HEK293 (cell line): ENCODE data around the gene TBCCD1.
A peak's percentile ranks its signal among the peaks of the same experiment; 100 is the strongest.

Experiments used
- CTCF ChIA-PET: fragments of 350-600 bp; formaldehyde crosslinking; extraction: SDS; loops from one replicate; lab custom pipeline; 2021; ENCODE audit warnings: antibody characterized with exemption; lab: Yijun Ruan, JAX
- POLR2A ChIA-PET: fragments of 300-600 bp; formaldehyde crosslinking; extraction: SDS; loops from one replicate; lab custom pipeline; 2020; ENCODE audit warnings: antibody characterized with exemption, inconsistent platforms; lab: Yijun Ruan, JAX
- H3K27ac ChIP-seq: fragments of 200-500 bp; sonication (Bioruptor generic); 2 replicates; pipeline ENCODE4 v1.5.1; 2014; ENCODE audit warnings: low read depth, low read length, control low read depth, inconsistent platforms; ENCODE audit errors: extremely low read depth
- H3K36me3 ChIP-seq, 2 experiments: fragments of 200-500 bp in 1 of 2; sonication (Bioruptor generic) in 1 of 2; 1 replicate in 1 of 2; 2 replicates in 1 of 2; pipeline ENCODE4 v1.5.1; 2014 to 2017; ENCODE audit warnings: inconsistent platforms in 2 of 2, low read length in 2 of 2; ENCODE audit not compliant: control insufficient read depth in 2 of 2, insufficient read depth in 1 of 2
- H3K4me1 ChIP-seq: fragments of 200-500 bp; sonication (Bioruptor generic); 2 replicates; pipeline ENCODE4 v1.5.1; 2014; ENCODE audit warnings: mild to moderate bottlenecking, low read length, inconsistent platforms; ENCODE audit not compliant: control insufficient read depth, insufficient read depth
- H3K4me3 ChIP-seq: 2 replicates; pipeline ENCODE4 v1.5.1; 2011; ENCODE audit warnings: low read depth, mild to moderate bottlenecking, control low read depth, low read length, moderate library complexity
- H3K9me3 ChIP-seq: fragments of 200-500 bp; sonication (Bioruptor generic); 2 replicates; pipeline ENCODE4 v1.5.1; 2014; ENCODE audit warnings: low read depth, low read length, inconsistent platforms; ENCODE audit not compliant: control insufficient read depth, insufficient read depth
- KLF7 ChIP-seq: fragments of 450-650 bp; formaldehyde crosslinking; IDR thresholded peaks from 2 replicates; pipeline ENCODE4 v1.5.1; 2016; ENCODE audit warnings: missing biosample characterization, missing genetic modification characterization, borderline replicate concordance
- OSR2 ChIP-seq: fragments of 450-650 bp; formaldehyde crosslinking; IDR thresholded peaks from 2 replicates; pipeline ENCODE4 v1.5.1; 2016; ENCODE audit warnings: missing biosample characterization, missing genetic modification characterization
- SETDB1 ChIP-seq: IDR thresholded peaks from one replicate; pipeline ENCODE4 v1.6.1; 2017; ENCODE audit warnings: mild to moderate bottlenecking, low read length, moderate library complexity, mixed read lengths; ENCODE audit not compliant: insufficient read length
- YY2 ChIP-seq: fragments of 450-650 bp; formaldehyde crosslinking; IDR thresholded peaks from 2 replicates; pipeline ENCODE4 v1.5.1; 2016; ENCODE audit warnings: missing biosample characterization, missing genetic modification characterization
- ZFP37 ChIP-seq: fragments of 450-650 bp; formaldehyde crosslinking; IDR thresholded peaks from 2 replicates; pipeline ENCODE4 v1.5.1; 2016; ENCODE audit warnings: missing biosample characterization, missing genetic modification characterization
- ZNF16 ChIP-seq: fragments of 450-650 bp; formaldehyde crosslinking; IDR thresholded peaks from 2 replicates; pipeline ENCODE4 v1.5.1; 2016; ENCODE audit warnings: low read depth, missing biosample characterization, missing genetic modification characterization
- ZNF2 ChIP-seq: fragments of 450-650 bp; formaldehyde crosslinking; IDR thresholded peaks from 2 replicates; pipeline ENCODE4 v1.5.1; 2016; ENCODE audit warnings: missing biosample characterization, missing genetic modification characterization
- ZNF292 ChIP-seq: fragments of 450-650 bp; formaldehyde crosslinking; IDR thresholded peaks from 2 replicates; pipeline ENCODE4 v1.5.1; 2016; ENCODE audit warnings: low read depth, missing biosample characterization, missing genetic modification characterization, borderline replicate concordance
- ZNF302 ChIP-seq: fragments of 450-650 bp; formaldehyde crosslinking; IDR thresholded peaks from 2 replicates; pipeline ENCODE4 v1.5.1; 2016; ENCODE audit warnings: missing biosample characterization, missing genetic modification characterization, low read depth
- ZNF324 ChIP-seq: fragments of 450-650 bp; formaldehyde crosslinking; IDR thresholded peaks from 2 replicates; pipeline ENCODE4 v1.5.1; 2016; ENCODE audit warnings: missing biosample characterization, missing genetic modification characterization
- ZNF416 ChIP-seq: fragments of 450-650 bp; formaldehyde crosslinking; IDR thresholded peaks from 2 replicates; pipeline ENCODE4 v1.5.1; 2016; ENCODE audit warnings: missing biosample characterization, missing genetic modification characterization
- ZNF529 ChIP-seq: fragments of 450-650 bp; formaldehyde crosslinking; IDR thresholded peaks from 2 replicates; pipeline ENCODE4 v1.5.1; 2017; ENCODE audit warnings: missing genetic modification characterization, missing biosample characterization; ENCODE audit not compliant: insufficient replicate concordance
- ZNF548 ChIP-seq: fragments of 450-650 bp; formaldehyde crosslinking; IDR thresholded peaks from 2 replicates; pipeline ENCODE4 v1.5.1; 2016; ENCODE audit warnings: missing biosample characterization, missing genetic modification characterization
- ZNF624 ChIP-seq: fragments of 450-650 bp; formaldehyde crosslinking; IDR thresholded peaks from 2 replicates; pipeline ENCODE4 v1.5.1; 2017; ENCODE audit warnings: missing biosample characterization, missing genetic modification characterization
- TF ChIP-seq, protein P1 (sequence below): fragments of 450-650 bp; formaldehyde crosslinking; IDR thresholded peaks from 2 replicates; pipeline ENCODE4 v1.5.1; 2017; ENCODE audit warnings: missing biosample characterization, missing genetic modification characterization
- TF ChIP-seq, protein P2 (sequence below): fragments of 450-650 bp; formaldehyde crosslinking; IDR thresholded peaks from 2 replicates; pipeline ENCODE4 v1.5.1; 2016; ENCODE audit warnings: missing biosample characterization, missing genetic modification characterization
- TF ChIP-seq, protein P3 (sequence below): fragments of 450-650 bp; formaldehyde crosslinking; IDR thresholded peaks from 2 replicates; pipeline ENCODE4 v1.5.1; 2017; ENCODE audit warnings: missing biosample characterization, missing genetic modification characterization
- TF ChIP-seq, protein P4 (sequence below): fragments of 450-650 bp; formaldehyde crosslinking; IDR thresholded peaks from 2 replicates; pipeline ENCODE4 v1.5.1; 2016; ENCODE audit warnings: missing biosample characterization, missing genetic modification characterization

The TBCCD1 gene

DNA sequence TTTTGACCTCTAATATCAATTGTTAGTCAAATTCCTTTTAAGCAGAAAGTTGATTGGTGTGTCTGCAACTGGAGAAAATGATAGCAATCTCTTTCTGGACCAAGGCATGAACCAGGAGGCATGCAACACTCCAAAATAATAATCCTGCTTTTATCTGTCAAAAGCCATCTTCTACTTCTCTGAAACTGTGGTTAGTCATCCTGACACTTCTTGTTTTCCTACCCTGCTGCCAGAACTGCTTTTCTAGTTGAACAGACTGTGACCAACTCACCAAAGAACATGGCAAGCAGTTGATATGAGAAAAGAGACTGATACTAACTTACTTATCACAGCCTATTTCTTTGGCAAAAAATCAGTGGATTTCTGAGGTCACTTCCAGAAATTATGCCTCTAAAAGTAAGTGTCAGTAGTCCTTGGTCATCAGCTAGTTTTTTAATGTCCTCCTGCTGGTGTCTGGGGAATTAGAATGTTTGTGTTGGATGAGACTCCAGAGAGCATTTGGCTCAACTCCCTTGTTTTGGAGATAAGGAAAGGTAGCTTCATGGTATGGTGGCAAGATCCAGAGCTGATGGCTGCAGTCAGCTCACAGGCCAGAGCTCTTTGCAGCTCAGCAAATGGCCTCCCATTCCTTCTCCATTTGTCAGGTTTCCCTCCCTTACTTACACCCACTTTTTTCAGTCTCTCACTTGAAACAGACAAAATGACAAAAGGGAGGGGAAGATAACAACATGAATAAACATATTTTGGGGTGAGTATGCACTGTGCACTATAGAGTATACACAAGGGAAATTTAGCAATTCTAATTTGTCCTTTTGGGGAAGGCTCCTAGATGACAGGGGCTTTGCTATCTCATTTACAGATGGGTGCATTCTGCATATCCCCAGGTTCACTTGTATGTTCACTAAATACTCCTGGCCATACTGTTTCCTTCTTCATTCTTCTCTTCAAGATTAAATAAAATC, 30.0 kb downstream of the TBCCD1 start:
- CTCF ChIA-PET, result interaction anchor here (0.5 to 1.2 kb wide), 4 partner anchors 15 to 260 kb away, joined by 3 to 5 read pairs (median 3); no protein-coding TSS in a partner anchor
- TF ChIP-seq ZFP37 (tag by site-specific recombination) (no peak), YY2 (tag by site-specific recombination) (0 out of 2 replicates have a peak, but pooled peaks have one; percentile 28), KLF7 (tag by site-specific recombination) (no peak), ZNF416 (no peak), OSR2 (tag by site-specific recombination) (0 out of 2 replicates have a peak, but pooled peaks have one; percentile 23)
- TF ChIP-seq, protein P1, sequence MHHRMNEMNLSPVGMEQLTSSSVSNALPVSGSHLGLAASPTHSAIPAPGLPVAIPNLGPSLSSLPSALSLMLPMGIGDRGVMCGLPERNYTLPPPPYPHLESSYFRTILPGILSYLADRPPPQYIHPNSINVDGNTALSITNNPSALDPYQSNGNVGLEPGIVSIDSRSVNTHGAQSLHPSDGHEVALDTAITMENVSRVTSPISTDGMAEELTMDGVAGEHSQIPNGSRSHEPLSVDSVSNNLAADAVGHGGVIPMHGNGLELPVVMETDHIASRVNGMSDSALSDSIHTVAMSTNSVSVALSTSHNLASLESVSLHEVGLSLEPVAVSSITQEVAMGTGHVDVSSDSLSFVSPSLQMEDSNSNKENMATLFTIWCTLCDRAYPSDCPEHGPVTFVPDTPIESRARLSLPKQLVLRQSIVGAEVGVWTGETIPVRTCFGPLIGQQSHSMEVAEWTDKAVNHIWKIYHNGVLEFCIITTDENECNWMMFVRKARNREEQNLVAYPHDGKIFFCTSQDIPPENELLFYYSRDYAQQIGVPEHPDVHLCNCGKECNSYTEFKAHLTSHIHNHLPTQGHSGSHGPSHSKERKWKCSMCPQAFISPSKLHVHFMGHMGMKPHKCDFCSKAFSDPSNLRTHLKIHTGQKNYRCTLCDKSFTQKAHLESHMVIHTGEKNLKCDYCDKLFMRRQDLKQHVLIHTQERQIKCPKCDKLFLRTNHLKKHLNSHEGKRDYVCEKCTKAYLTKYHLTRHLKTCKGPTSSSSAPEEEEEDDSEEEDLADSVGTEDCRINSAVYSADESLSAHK (tag by site-specific recombination), result 0 out of 2 replicates have a peak, but pooled peaks have one; percentile 15
- TF ChIP-seq, protein P2, sequence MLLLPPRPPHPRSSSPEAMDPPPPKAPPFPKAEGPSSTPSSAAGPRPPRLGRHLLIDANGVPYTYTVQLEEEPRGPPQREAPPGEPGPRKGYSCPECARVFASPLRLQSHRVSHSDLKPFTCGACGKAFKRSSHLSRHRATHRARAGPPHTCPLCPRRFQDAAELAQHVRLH (tag by site-specific recombination), result 0 out of 2 replicates have a peak, but pooled peaks have one; percentile 35
- POLR2A ChIA-PET, result no interaction called here
- Histone ChIP-seq H3K4me3 (no peak overlapping the region), H3K9me3 (no peaks in the 10 kb centered on the region), H3K27ac (no peak overlapping the region), H3K36me3 (peaks cover 0 to 5% of the 10 kb centered on the region in 2 experiments; a peak in 1 of 3 replicates), H3K4me1 (no peaks in the 10 kb centered on the region; the same call in 1 of the 2 replicates)

DNA sequence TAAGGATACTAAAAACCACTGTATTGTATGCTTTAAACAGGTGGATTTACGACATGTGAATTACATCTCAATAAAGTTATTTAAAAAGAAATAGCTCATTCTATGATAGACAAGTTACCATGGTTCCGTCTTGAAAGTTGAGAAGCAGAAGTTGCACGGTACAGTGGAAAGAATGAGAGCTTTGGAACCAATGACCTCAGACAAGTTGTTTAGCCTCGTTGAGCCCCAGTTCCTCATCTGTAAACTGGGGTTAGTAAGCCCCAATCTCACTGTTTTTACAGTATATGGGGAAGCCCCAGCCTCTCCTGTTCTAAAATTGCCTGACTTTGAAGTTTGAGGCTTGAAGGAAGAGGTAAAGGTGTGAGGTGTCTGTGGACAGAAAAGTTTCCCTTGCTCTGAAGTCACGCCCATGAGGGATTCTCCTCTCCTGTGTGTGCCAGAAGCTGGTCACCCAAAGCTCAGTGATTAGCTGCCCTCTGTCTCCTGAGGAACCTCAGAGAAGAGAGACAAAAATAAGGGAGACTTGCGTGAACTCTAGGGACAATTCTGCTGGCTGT, 32.9 kb downstream of the TBCCD1 start:
- TF ChIP-seq ZNF324 (tag by site-specific recombination) (no peak), ZNF624 (no peak), SETDB1 (no peak), ZNF2 (no peak), ZNF16 (tag by site-specific recombination) (no peak), ZNF302 (no peak)
- TF ChIP-seq, protein P3, sequence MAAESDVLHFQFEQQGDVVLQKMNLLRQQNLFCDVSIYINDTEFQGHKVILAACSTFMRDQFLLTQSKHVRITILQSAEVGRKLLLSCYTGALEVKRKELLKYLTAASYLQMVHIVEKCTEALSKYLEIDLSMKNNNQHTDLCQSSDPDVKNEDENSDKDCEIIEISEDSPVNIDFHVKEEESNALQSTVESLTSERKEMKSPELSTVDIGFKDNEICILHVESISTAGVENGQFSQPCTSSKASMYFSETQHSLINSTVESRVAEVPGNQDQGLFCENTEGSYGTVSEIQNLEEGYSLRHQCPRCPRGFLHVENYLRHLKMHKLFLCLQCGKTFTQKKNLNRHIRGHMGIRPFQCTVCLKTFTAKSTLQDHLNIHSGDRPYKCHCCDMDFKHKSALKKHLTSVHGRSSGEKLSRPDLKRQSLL (tag by site-specific recombination), result no peak
- Histone ChIP-seq H3K4me3 (no peak overlapping the region), H3K4me1 (no peaks in the 10 kb centered on the region; the same call in 1 of the 2 replicates), H3K9me3 (no peaks in the 10 kb centered on the region), H3K36me3 (peaks cover 0 to 5% of the 10 kb centered on the region in 2 experiments; a peak in 1 of 3 replicates), H3K27ac (no peak overlapping the region)
- ChIA-PET POLR2A (no interaction called here), CTCF (interaction anchor here (0.6 to 1.5 kb wide), 2 partner anchors 150 to 275 kb away, joined by 3 read pairs; no protein-coding TSS in a partner anchor)

DNA sequence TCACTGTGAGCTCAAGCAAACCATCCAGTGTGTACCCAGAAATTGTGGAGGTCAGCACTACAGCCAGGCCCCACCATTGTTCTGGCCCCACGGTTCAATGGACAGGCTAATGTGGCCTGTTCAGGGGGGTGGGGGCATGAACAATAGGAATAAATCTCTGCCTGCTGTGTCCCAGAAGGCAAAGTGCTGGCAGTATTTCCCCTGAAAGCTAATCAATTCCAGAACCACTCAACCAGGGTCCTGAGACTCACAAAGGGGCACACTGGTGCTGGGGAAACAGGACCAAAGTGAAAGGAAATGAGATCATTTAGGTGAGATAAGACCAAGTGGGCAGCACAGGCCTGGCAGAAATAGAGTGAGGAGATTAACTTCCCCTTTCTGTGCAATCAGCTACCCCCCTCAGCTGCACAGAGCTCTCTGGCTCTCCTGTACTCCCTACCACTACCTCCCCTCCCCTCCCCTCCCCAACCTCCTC, 34.5 kb downstream of the TBCCD1 start:
- Histone ChIP-seq H3K36me3 (no peaks in the 10 kb centered on the region), H3K4me3 (no peak overlapping the region), H3K4me1 (no peaks in the 10 kb centered on the region; the same call in 1 of the 2 replicates), H3K9me3 (no peaks in the 10 kb centered on the region), H3K27ac (no peak overlapping the region)
- no peak for TF ChIP-seq ZNF548 (tag by site-specific recombination)
- TF ChIP-seq, protein P4, sequence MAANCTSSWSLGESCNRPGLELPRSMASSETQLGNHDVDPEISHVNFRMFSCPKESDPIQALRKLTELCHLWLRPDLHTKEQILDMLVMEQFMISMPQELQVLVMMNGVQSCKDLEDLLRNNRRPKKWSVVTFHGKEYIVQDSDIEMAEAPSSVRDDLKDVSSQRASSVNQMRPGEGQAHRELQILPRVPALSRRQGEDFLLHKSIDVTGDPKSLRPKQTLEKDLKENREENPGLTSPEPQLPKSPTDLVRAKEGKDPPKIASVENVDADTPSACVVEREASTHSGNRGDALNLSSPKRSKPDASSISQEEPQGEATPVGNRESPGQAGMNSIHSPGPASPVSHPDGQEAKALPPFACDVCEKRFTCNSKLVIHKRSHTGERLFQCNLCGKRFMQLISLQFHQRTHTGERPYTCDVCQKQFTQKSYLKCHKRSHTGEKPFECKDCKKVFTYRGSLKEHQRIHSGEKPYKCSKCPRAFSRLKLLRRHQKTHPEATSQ (tag by site-specific recombination), result no peak
- no peak for TF ChIP-seq ZNF292 (tag by site-specific recombination)
- no peak for TF ChIP-seq ZNF529
- ChIA-PET CTCF (interaction anchor here (0.8 kb wide), 1 partner anchor 8 kb away, joined by 4 read pairs; no protein-coding TSS in a partner anchor), POLR2A (no interaction called here)
